ENCODE data around the gene FSTL3. TPM values are rescaled to one million over a fixed set of nuclear protein-coding genes. Genes with fewer than 3 reads are reported as not detected.

The FSTL3 gene
- total and polyA plus RNA-seq, 2 of the 8 experiments (the other 6 are each of a cell fraction or from before 2014, with no cell fraction given) = 8.1 to 11.8 TPM

DNA sequence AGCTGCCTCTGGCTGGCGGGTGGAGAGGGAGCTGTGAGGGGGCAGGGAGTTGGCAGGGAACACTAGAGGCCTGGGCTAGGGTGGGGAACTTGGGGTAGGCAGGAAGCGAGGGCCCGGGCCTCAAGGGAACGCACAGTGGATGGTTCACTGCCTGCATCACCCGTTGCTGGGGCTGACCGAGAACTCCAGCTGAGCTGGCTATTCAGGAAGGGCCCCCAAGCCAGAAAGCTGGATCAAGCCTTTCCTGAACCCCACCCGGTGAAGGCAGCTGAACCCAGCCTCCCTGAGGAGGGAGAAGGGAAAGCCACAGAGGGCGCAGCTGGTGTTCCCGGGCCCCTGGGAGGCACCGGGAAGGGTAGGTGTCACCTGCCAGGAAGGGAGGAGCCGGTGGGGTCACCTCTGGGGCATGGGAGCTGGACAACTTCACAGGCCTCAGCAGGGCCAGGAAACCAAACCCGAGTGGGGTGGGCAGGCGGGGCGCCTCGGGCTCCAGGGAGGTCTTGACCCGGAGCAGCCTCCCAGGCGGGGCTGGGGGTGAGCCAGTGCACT lies 46.4 kb downstream of the FSTL3 start:
- no peak for DNase-seq (ENCODE audit: low read depth in 1 of 2, low spot score in 2 of 2)
- no peak overlapping the region for H2BK20ac ChIP-seq (ENCODE audit: low read length)
- H3K23me2 ChIP-seq (ENCODE audit: low read depth, low read length) = no peaks in the 10 kb centered on the region
- CTCF ChIA-PET (ENCODE audit: partially characterized antibody) = interaction anchor here (1.0 to 1.7 kb wide), 5 partner anchors 9 to 52 kb away, joined by 3 to 7 read pairs (median 4); no protein-coding TSS in a partner anchor
- no peak overlapping the region for H3K4me3 ChIP-seq (ENCODE audit: extremely low read depth in 1 of 4, insufficient read depth in 2 of 4, low read depth in 3 of 4, low read length in 4 of 4)
- no peaks in the 10 kb centered on the region; the same call in 1 of the 2 replicates for H3K79me1 ChIP-seq (ENCODE audit: low read depth, low read length)
- no peaks in the 10 kb centered on the region for H3K27me3 ChIP-seq (replicated peaks in 1 of 4; ENCODE audit: control insufficient read depth in 3 of 4, extremely low read depth in 1 of 4, insufficient read depth in 3 of 4, low read length in 3 of 4)
- H3K18ac ChIP-seq (ENCODE audit: extremely low read depth, low read length) = no peak overlapping the region
- 85% methylated on average over 16 of the region's 17 CpGs; no CpG with 5 or more reads in 1 of the 2 experiments for WGBS, 2 experiments (ENCODE audit: extremely low coverage in 1 of 2, insufficient coverage in 1 of 2, insufficient read length in 1 of 2, insufficient replicate concordance in 2 of 2, low coverage in 1 of 2, low lambda C conversion rate in 2 of 2, missing lambda C conversion rate in 1 of 2)
- H3K79me2 ChIP-seq (ENCODE audit: control insufficient read depth in 1 of 2, insufficient read depth in 2 of 2, low read length in 2 of 2) = no peaks in the 10 kb centered on the region
- no peaks in the 10 kb centered on the region for H3K9me3 ChIP-seq (ENCODE audit: insufficient read depth in 2 of 2, low read depth in 1 of 2, low read length in 1 of 2)
- no peak overlapping the region for H3K14ac ChIP-seq (ENCODE audit: insufficient read length)
- POLR2A ChIA-PET (ENCODE audit: partially characterized antibody) = no interaction called here
- no peak overlapping the region for H2BK120ac ChIP-seq (replicated peaks; ENCODE audit: low read depth, low read length)
- no peak for FAIRE-seq
- no peaks in the 10 kb centered on the region; a peak in 1 of 8 replicates for H3K36me3 ChIP-seq (ENCODE audit: control insufficient read depth in 2 of 4, insufficient read depth in 4 of 4, low read length in 3 of 4)
- no peak overlapping the region for H2BK5ac ChIP-seq (ENCODE audit: low read depth, low read length)
- no peak overlapping the region for H3K4me2 ChIP-seq (ENCODE audit: insufficient read depth in 1 of 2, low read depth in 2 of 2, low read length in 2 of 2)
- H4K5ac ChIP-seq (ENCODE audit: insufficient read length, low read depth, low read length) = no peak overlapping the region
- no peak overlapping the region for H4K8ac ChIP-seq (ENCODE audit: extremely low read depth, insufficient read depth, low read length)
- no peak overlapping the region for H2BK12ac ChIP-seq (ENCODE audit: low read depth, low read length)
- H4K20me1 ChIP-seq (replicated peaks in 1 of 2; ENCODE audit: control insufficient read depth in 1 of 2, insufficient read depth in 2 of 2, low read length in 2 of 2) = no peaks in the 10 kb centered on the region
- H3K56ac ChIP-seq (replicated peaks; ENCODE audit: insufficient read length, low read depth, low read length) = no peak overlapping the region
- no peak for TF ChIP-seq MAFK (IDR thresholded peaks at IDR 0.05; ENCODE audit: low read depth, low read length)
- TF ChIP-seq, protein P1, sequence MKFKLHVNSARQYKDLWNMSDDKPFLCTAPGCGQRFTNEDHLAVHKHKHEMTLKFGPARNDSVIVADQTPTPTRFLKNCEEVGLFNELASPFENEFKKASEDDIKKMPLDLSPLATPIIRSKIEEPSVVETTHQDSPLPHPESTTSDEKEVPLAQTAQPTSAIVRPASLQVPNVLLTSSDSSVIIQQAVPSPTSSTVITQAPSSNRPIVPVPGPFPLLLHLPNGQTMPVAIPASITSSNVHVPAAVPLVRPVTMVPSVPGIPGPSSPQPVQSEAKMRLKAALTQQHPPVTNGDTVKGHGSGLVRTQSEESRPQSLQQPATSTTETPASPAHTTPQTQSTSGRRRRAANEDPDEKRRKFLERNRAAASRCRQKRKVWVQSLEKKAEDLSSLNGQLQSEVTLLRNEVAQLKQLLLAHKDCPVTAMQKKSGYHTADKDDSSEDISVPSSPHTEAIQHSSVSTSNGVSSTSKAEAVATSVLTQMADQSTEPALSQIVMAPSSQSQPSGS (IDR thresholded peaks at IDR 0.05; ENCODE audit: low read length) = no peak
- TF ChIP-seq RBBP5 (IDR thresholded peaks at IDR 0.05; ENCODE audit: borderline replicate concordance, low read depth, low read length) = no peak
- no peak for TF ChIP-seq RAD21 (IDR thresholded peaks at IDR 0.05 in 1 of 2, conservative IDR thresholded peaks at IDR 0.05 in 1 of 2; ENCODE audit: low read depth in 2 of 2, low read length in 2 of 2)
- TF ChIP-seq EP300 (IDR thresholded peaks at IDR 0.05; ENCODE audit: borderline replicate concordance in 1 of 2, low read depth in 2 of 2, low read length in 2 of 2) = no peak
- no peak for TF ChIP-seq TAF1 (IDR thresholded peaks at IDR 0.05; ENCODE audit: low read depth, low read length)
- no peak overlapping the region for H2AK5ac ChIP-seq (ENCODE audit: low read depth, low read length)
- H3K9ac ChIP-seq (replicated peaks in 1 of 4; ENCODE audit: extremely low read depth in 1 of 4, low read depth in 3 of 4, low read length in 3 of 4) = no peak overlapping the region
- peaks cover 0 to 8% (median 5%) of the 10 kb centered on the region in 4 experiments; a peak in 4 of 7 replicates for H3K4me1 ChIP-seq (replicated peaks in 1 of 4; ENCODE audit: control insufficient read depth in 3 of 4, insufficient read depth in 4 of 4, low read length in 3 of 4)
- no peak overlapping the region for H2AFZ ChIP-seq (ENCODE audit: low read length)
- no peak overlapping the region for H4K91ac ChIP-seq (replicated peaks; ENCODE audit: insufficient read length, low read length)
- H2BK15ac ChIP-seq (ENCODE audit: low read length) = no peak overlapping the region
- H3K23ac ChIP-seq (ENCODE audit: insufficient read length) = no peak overlapping the region
- no peak overlapping the region for H3K4ac ChIP-seq (replicated peaks; ENCODE audit: insufficient read length, low read depth, low read length)
- no peak overlapping the region for H3K27ac ChIP-seq (ENCODE audit: low read depth, low read length)
